CD4-positive, CD25-positive, alpha-beta regulatory T cell (primary cell): ENCODE data around the gene ELL2. TPM values are rescaled to one million over a fixed set of nuclear protein-coding genes. Genes with fewer than 3 reads are reported as not detected.
A peak's percentile ranks its signal among the peaks of the same experiment; 100 is the strongest.

Source experiments
- ATAC-seq, 2 donors: fragments of 150-1000 bp; cut with Tn5 transposase; one replicate each; pipeline ENCODE4 v1.10.0; 2021; ENCODE audit warnings: low read depth in 2 of 2, moderate number of reproducible peaks in 2 of 2, moderate library complexity in 1 of 2
- DNase-seq, 3 donors: peaks; one replicate each; pipeline versions ENCODE4 v3.0.0 to v3.0.0-alpha.2; 2012 to 2022; ENCODE audit warnings: mixed read lengths in 1 of 3
- H3K27ac ChIP-seq: one replicate; pipeline ENCODE4 v1.7.0; 2013; ENCODE audit warnings: mild to moderate bottlenecking, low read length; ENCODE audit not compliant: insufficient read depth, poor library complexity, severe bottlenecking
- H3K27me3 ChIP-seq: one replicate; pipeline ENCODE4 v1.7.0; 2013; ENCODE audit warnings: low read length; ENCODE audit not compliant: control insufficient read depth, insufficient read depth
- H3K36me3 ChIP-seq: one replicate; pipeline ENCODE4 v1.7.0; 2013; ENCODE audit warnings: mild to moderate bottlenecking, low read length, moderate library complexity; ENCODE audit not compliant: control insufficient read depth, insufficient read depth
- H3K4me1 ChIP-seq: 2 replicates; pipeline ENCODE4 v1.7.0; 2013; ENCODE audit warnings: mild to moderate bottlenecking, low read length; ENCODE audit not compliant: insufficient read depth, control insufficient read depth, poor library complexity, severe bottlenecking
- H3K4me3 ChIP-seq: one replicate; pipeline ENCODE4 v1.7.0; 2013; ENCODE audit warnings: low read depth, mild to moderate bottlenecking, low read length, moderate library complexity
- H3K9me3 ChIP-seq, 2 experiments: 1 replicate in 1 of 2; 2 replicates in 1 of 2; pipeline ENCODE4 v1.7.0; 2013; ENCODE audit warnings: low read length in 2 of 2, mild to moderate bottlenecking in 1 of 2, moderate library complexity in 1 of 2; ENCODE audit not compliant: control insufficient read depth in 2 of 2
- H3K27ac Mint-ChIP-seq, 3 donors: one replicate each; pipeline ENCODE4 v1.8.0; 2020 to 2022; ENCODE audit warnings: mild to moderate bottlenecking in 3 of 3, mixed read lengths in 3 of 3, moderate library complexity in 2 of 3
- H3K27me3 Mint-ChIP-seq: one replicate; pipeline ENCODE4 v1.8.0; 2022; ENCODE audit warnings: mild to moderate bottlenecking, mixed read lengths
- H3K36me3 Mint-ChIP-seq: one replicate; pipeline ENCODE4 v1.8.0; 2020; ENCODE audit warnings: mixed read lengths
- H3K4me1 Mint-ChIP-seq, 4 donors: one replicate each; pipeline ENCODE4 v1.8.0; 2020 to 2022; ENCODE audit warnings: mixed read lengths in 4 of 4, mild to moderate bottlenecking in 1 of 4
- H3K4me3 Mint-ChIP-seq, 4 donors: one replicate each; pipeline ENCODE4 v1.8.0; 2020 to 2022; ENCODE audit warnings: mild to moderate bottlenecking in 4 of 4, mixed read lengths in 4 of 4, moderate library complexity in 3 of 4
- H3K9me3 Mint-ChIP-seq, 7 donors: one replicate each; pipeline ENCODE4 v1.8.0; 2020 to 2022; ENCODE audit warnings: mixed read lengths in 7 of 7, mild to moderate bottlenecking in 3 of 7, moderate library complexity in 2 of 7
- polyA plus RNA-seq, 4 donors: library from polyadenylated mRNA; unstranded; fragments of 300-500 nt; fragmentation: Illumina TruSeq; gene quantifications; one replicate each; pipeline ENCODE4 v1.2.3, GENCODE V29; 2021
- total RNA-seq: library from RNA; stranded (reverse); gene quantifications from one replicate; pipeline ENCODE4 v1.2.3, GENCODE V29; 2022

Gene ELL2
- total and polyA plus RNA-seq, 5 donors from 2014 or later, result 2.6 to 94.6 (median 3.7) TPM

GRCh38 chr5:95918421-95919006 is 43.1 kb downstream of the ELL2 start:
- Mint-ChIP-seq H3K36me3 (peaks cover 9% of the 10 kb centered on the region), H3K4me1 (peaks cover 0 to 9% (median 4%) of the 10 kb centered on the region in 4 donors), H3K27ac (no peak overlapping the region), H3K27me3 (no peaks in the 10 kb centered on the region), H3K4me3 (no peak overlapping the region), H3K9me3 (no peaks in the 10 kb centered on the region)
- Histone ChIP-seq H3K27ac (no peak overlapping the region), H3K4me3 (no peak overlapping the region), H3K9me3 (no peaks in the 10 kb centered on the region), H3K4me1 (no peaks in the 10 kb centered on the region), H3K27me3 (no peaks in the 10 kb centered on the region), H3K36me3 (no peaks in the 10 kb centered on the region)
- DNase-seq, result no peak
- ATAC-seq, result no peak

GRCh38 chr5:95917207-95917606 is 44.4 kb downstream of the ELL2 start:
- no peak overlapping the region for H3K27ac ChIP-seq
- Mint-ChIP-seq H3K27ac (no peak overlapping the region), H3K36me3 (peaks cover 20% of the 10 kb centered on the region), H3K27me3 (no peaks in the 10 kb centered on the region), H3K4me1 (peaks cover 0 to 6% (median 4%) of the 10 kb centered on the region in 4 donors), H3K4me3 (no peak overlapping the region), H3K9me3 (no peaks in the 10 kb centered on the region)
- no peaks in the 10 kb centered on the region for H3K4me1 ChIP-seq
- DNase-seq (no peak), ATAC-seq (no peak)
- no peak overlapping the region for H3K4me3 ChIP-seq
- no peaks in the 10 kb centered on the region for H3K27me3 ChIP-seq
- no peaks in the 10 kb centered on the region for H3K36me3 ChIP-seq
- no peaks in the 10 kb centered on the region for H3K9me3 ChIP-seq

GRCh38 chr5:95916687-95917085 is 45.0 kb downstream of the ELL2 start:
- no peak overlapping the region for H3K27ac ChIP-seq
- H3K36me3 Mint-ChIP-seq, result peaks cover 25% of the 10 kb centered on the region
- no peak overlapping the region for H3K4me3 Mint-ChIP-seq
- no peaks in the 10 kb centered on the region for H3K9me3 Mint-ChIP-seq
- H3K4me1 ChIP-seq, result no peaks in the 10 kb centered on the region
- no peaks in the 10 kb centered on the region for H3K27me3 Mint-ChIP-seq
- H3K27ac Mint-ChIP-seq, result no peak overlapping the region
- ATAC-seq (no peak), DNase-seq (no peak)
- no peaks in the 10 kb centered on the region for H3K9me3 ChIP-seq
- peaks cover 2% of the 10 kb centered on the region for H3K36me3 ChIP-seq
- peaks cover 0 to 6% (median 4%) of the 10 kb centered on the region in 4 donors for H3K4me1 Mint-ChIP-seq
- no peaks in the 10 kb centered on the region for H3K27me3 ChIP-seq
- no peak overlapping the region for H3K4me3 ChIP-seq

GRCh38 chr5:95915999-95916686 is 45.5 kb downstream of the ELL2 start:
- H3K9me3 Mint-ChIP-seq, result no peaks in the 10 kb centered on the region
- H3K4me1 Mint-ChIP-seq, result peaks cover 0 to 6% (median 4%) of the 10 kb centered on the region in 4 donors
- no peak overlapping the region for H3K27ac Mint-ChIP-seq
- Histone ChIP-seq H3K36me3 (peaks cover 5% of the 10 kb centered on the region), H3K4me3 (no peak overlapping the region), H3K4me1 (no peaks in the 10 kb centered on the region), H3K9me3 (no peaks in the 10 kb centered on the region), H3K27me3 (no peaks in the 10 kb centered on the region), H3K27ac (no peak overlapping the region)
- H3K4me3 Mint-ChIP-seq, result no peak overlapping the region
- H3K36me3 Mint-ChIP-seq, result peaks cover 29% of the 10 kb centered on the region
- no peaks in the 10 kb centered on the region for H3K27me3 Mint-ChIP-seq
- DNase-seq (no peak), ATAC-seq (no peak)

- H3K4me3 Mint-ChIP-seq, result no peak overlapping the region
- H3K27ac Mint-ChIP-seq, result no peak overlapping the region
- H3K36me3 Mint-ChIP-seq, result peaks cover 29% of the 10 kb centered on the region
Observed at GRCh38 chr5:95913663-95914062, 48.0 kb downstream of the ELL2 start.

GRCh38 chr5:95912029-95912428 is 49.6 kb downstream of the ELL2 start:
- Histone ChIP-seq H3K27me3 (no peaks in the 10 kb centered on the region), H3K4me3 (no peak overlapping the region), H3K27ac (no peak overlapping the region), H3K4me1 (no peaks in the 10 kb centered on the region), H3K36me3 (peaks cover 5% of the 10 kb centered on the region), H3K9me3 (no peaks in the 10 kb centered on the region)
- no peak for DNase-seq
- Mint-ChIP-seq H3K36me3 (peaks cover 29% of the 10 kb centered on the region), H3K9me3 (no peaks in the 10 kb centered on the region), H3K27me3 (no peaks in the 10 kb centered on the region), H3K4me1 (peaks cover 0 to 9% (median 6%) of the 10 kb centered on the region in 4 donors), H3K4me3 (no peak overlapping the region), H3K27ac (peak overlapping the region in 1 of 3 donors; percentile 62)
- no peak for ATAC-seq

More at GRCh38 chr5:95913663-95914062, 48.0 kb downstream of the ELL2 start:
- ATAC-seq (no peak), DNase-seq (no peak)
- Histone ChIP-seq H3K36me3 (peaks cover 5% of the 10 kb centered on the region), H3K27me3 (no peaks in the 10 kb centered on the region), H3K4me1 (no peaks in the 10 kb centered on the region), H3K27ac (no peak overlapping the region), H3K4me3 (no peak overlapping the region), H3K9me3 (no peaks in the 10 kb centered on the region)
- peaks cover 0 to 9% (median 6%) of the 10 kb centered on the region in 4 donors for H3K4me1 Mint-ChIP-seq
- no peaks in the 10 kb centered on the region for H3K27me3 Mint-ChIP-seq
- H3K9me3 Mint-ChIP-seq, result no peaks in the 10 kb centered on the region

GRCh38 chr5:95910521-95910920 is 51.1 kb downstream of the ELL2 start:
- DNase-seq (no peak), ATAC-seq (no peak)
- Histone ChIP-seq H3K27ac (no peak overlapping the region), H3K9me3 (no peaks in the 10 kb centered on the region), H3K36me3 (peaks cover 5% of the 10 kb centered on the region), H3K27me3 (no peaks in the 10 kb centered on the region), H3K4me3 (no peak overlapping the region), H3K4me1 (no peaks in the 10 kb centered on the region)
- H3K36me3 Mint-ChIP-seq, result peaks cover 25% of the 10 kb centered on the region
- peaks cover 0 to 5% (median 1%) of the 10 kb centered on the region in 4 donors for H3K4me1 Mint-ChIP-seq
- no peak overlapping the region for H3K4me3 Mint-ChIP-seq
- no peaks in the 10 kb centered on the region for H3K9me3 Mint-ChIP-seq
- no peaks in the 10 kb centered on the region for H3K27me3 Mint-ChIP-seq
- no peak overlapping the region for H3K27ac Mint-ChIP-seq

GRCh38 chr5:95909738-95910137 is 51.9 kb downstream of the ELL2 start:
- H3K27me3 ChIP-seq, result no peaks in the 10 kb centered on the region
- H3K4me3 Mint-ChIP-seq, result no peak overlapping the region
- no peak for ATAC-seq
- H3K36me3 ChIP-seq, result peaks cover 5% of the 10 kb centered on the region
- DNase-seq, result no peak
- peaks cover 29% of the 10 kb centered on the region for H3K36me3 Mint-ChIP-seq
- H3K27me3 Mint-ChIP-seq, result no peaks in the 10 kb centered on the region
- no peaks in the 10 kb centered on the region for H3K9me3 ChIP-seq
- H3K27ac ChIP-seq, result no peak overlapping the region
- no peaks in the 10 kb centered on the region for H3K4me1 ChIP-seq
- peaks cover 0 to 5% (median 1%) of the 10 kb centered on the region in 4 donors for H3K4me1 Mint-ChIP-seq
- no peak overlapping the region for H3K4me3 ChIP-seq
- no peak overlapping the region for H3K27ac Mint-ChIP-seq
- H3K9me3 Mint-ChIP-seq, result no peaks in the 10 kb centered on the region
